ENCODE data around the gene ZNF200. TPM values are rescaled to one million over a fixed set of nuclear protein-coding genes. Genes with fewer than 3 reads are reported as not detected.

ZNF200 gene
- total RNA-seq, 1 experiment from 2014 or later, result 13.2 TPM

DNA sequence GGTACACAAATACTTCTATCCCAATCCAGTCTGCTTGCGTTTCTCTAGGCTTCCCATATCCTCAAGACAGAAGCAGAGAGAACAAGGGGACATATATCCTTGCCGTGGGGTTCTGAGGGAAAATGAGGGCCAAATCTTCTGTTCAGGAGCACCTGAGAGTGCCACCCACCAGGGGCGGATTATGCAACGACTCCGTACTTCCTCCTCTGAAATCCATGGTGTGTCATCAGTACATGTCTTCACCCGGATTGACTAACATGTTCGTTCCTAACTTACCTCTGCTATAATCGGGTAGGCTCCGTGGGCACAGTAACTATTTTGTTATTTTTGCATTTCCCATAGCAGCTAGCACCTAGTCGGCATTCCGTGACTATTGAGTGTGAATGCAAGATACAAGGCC, 7.8 kb upstream of the ZNF200 start:
- CTCF ChIA-PET, result no interaction called here
- intact Hi-C loops (cut with micrococcal nuclease; ENCODE audit: unreplicated experiment), result no loop called here
- H3K79me2 ChIP-seq (ENCODE audit: low read depth), result no peaks in the 10 kb centered on the region
- BruUV-seq (replicated peaks), result no TSS peak
- DNase-seq, result peak in 1 of 2 experiments; percentile 48
- no peaks in the 10 kb centered on the region for H3K9me2 ChIP-seq (ENCODE audit: insufficient read depth)
- TF ChIP-seq EZH2 (IDR thresholded peaks at IDR 0.05; ENCODE audit: low read depth) (no peak), CTCF (conservative IDR thresholded peaks at IDR 0.05) (no peak)
- no peaks in the 10 kb centered on the region for H3F3A ChIP-seq (ENCODE audit: insufficient read depth, low read depth)
- no peaks in the 10 kb centered on the region for H3K36me3 ChIP-seq (ENCODE audit: low read depth)
- H3K4me3 ChIP-seq, result no peak overlapping the region
- H3K4me1 ChIP-seq (replicated peaks; ENCODE audit: insufficient read depth), result 0 out of 2 replicates have a peak, but pooled peaks cover 4% of the 10 kb centered on the region
- no peaks in the 10 kb centered on the region for H3K9me3 ChIP-seq (ENCODE audit: insufficient read depth, low read depth)
- H2AFZ ChIP-seq, result no peak overlapping the region
- no peaks in the 10 kb centered on the region for H3K27me3 ChIP-seq (ENCODE audit: insufficient read depth, low read depth)
- H3K27ac ChIP-seq, result no peak overlapping the region
- no peaks in the 10 kb centered on the region for H4K20me1 ChIP-seq (ENCODE audit: insufficient read depth)
- H3K4me2 ChIP-seq, result no peak overlapping the region
- POLR2A ChIA-PET (ENCODE audit: unreplicated experiment), result no interaction called here

DNA sequence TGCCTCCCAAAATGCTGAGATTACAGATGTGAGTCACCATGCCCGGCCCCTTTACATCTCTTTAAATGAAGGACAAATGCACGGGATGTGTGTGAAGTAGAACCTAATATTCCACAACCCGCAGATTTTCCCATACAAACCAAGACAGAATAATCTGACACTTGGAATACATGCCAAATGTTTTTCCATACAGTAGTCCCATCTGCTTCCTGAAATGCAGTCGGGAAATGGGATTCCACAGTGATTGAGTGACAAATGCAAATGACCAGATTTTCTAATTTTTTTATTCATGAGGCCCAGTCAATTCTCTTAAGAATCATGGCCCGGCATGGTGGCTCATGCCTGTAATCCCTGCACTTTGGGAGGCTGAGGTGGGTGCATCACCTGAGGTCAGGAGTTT, 6.8 kb upstream of the ZNF200 start:
- no peak overlapping the region for H3K4me3 ChIP-seq
- CTCF ChIA-PET, result no interaction called here

DNA sequence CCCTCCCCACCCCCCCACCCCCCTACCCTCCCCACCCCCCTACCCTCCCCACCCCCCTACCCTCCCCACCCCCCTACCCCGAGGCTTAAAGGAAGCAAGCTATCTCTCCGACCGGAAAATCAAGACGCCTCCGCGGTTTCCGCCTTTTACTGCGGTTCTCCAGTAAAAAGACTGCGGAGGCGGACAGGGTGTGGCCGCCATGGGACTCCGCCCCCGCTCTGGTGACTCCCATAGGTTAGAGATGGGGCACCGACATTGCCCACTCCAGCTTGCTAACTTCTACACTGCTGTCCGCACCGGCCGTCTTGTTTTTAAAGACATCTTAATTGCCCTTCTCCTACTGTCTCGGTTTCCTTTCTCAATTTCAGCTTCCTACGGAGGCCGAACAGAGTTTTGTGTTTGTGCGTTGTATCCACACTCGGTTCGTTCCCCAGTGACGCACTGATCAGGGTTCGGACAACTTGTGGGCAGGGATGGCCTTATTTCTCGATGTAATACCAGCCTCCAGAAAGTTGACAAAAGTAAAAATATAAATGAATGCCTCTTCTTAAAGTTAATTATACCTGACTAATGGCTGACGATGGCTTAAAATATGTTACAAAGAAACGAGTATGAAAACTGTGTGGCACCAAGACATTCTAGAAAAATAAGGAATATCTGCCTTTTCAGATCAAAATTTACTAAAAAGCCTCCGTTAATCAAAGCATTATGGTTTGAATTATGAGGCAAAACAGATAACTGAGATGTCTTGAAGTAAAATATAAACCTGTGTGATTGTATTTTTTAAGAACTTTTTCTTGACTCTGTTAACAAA, 1.1 kb upstream of the ZNF200 start:
- H3K4me3 ChIP-seq, result peak overlapping the region; percentile 29; the same call in 1 of the 2 replicates

More for the DNA sequence above, 6.8 kb upstream of the ZNF200 start:
- BruUV-seq (replicated peaks), result no TSS peak
- H3K4me1 ChIP-seq (replicated peaks; ENCODE audit: insufficient read depth), result 0 out of 2 replicates have a peak, but pooled peaks cover 4% of the 10 kb centered on the region
- no peaks in the 10 kb centered on the region for H3K9me2 ChIP-seq (ENCODE audit: insufficient read depth)
- H4K20me1 ChIP-seq (ENCODE audit: insufficient read depth), result no peaks in the 10 kb centered on the region
- no peak for DNase-seq
- H3K4me2 ChIP-seq, result no peak overlapping the region
- no peaks in the 10 kb centered on the region for H3K9me3 ChIP-seq (ENCODE audit: insufficient read depth, low read depth)
- intact Hi-C loops (cut with micrococcal nuclease; ENCODE audit: unreplicated experiment), result no loop called here
- TF ChIP-seq CTCF (conservative IDR thresholded peaks at IDR 0.05), result no peak
- no peak for TF ChIP-seq EZH2 (IDR thresholded peaks at IDR 0.05; ENCODE audit: low read depth)
- no peaks in the 10 kb centered on the region for H3F3A ChIP-seq (ENCODE audit: insufficient read depth, low read depth)
- no peaks in the 10 kb centered on the region for H3K79me2 ChIP-seq (ENCODE audit: low read depth)
- H3K27me3 ChIP-seq (ENCODE audit: insufficient read depth, low read depth), result no peaks in the 10 kb centered on the region
- no peaks in the 10 kb centered on the region for H3K36me3 ChIP-seq (ENCODE audit: low read depth)
- POLR2A ChIA-PET (ENCODE audit: unreplicated experiment), result no interaction called here
- H3K27ac ChIP-seq, result no peak overlapping the region
- no peak overlapping the region for H2AFZ ChIP-seq

More for the DNA sequence above, 1.1 kb upstream of the ZNF200 start:
- no TSS peak for BruUV-seq (replicated peaks)
- Histone ChIP-seq H4K20me1 (ENCODE audit: insufficient read depth) (no peaks in the 10 kb centered on the region), H3K27ac (no peak overlapping the region), H3K9me3 (ENCODE audit: insufficient read depth, low read depth) (peaks cover 7% of the 10 kb centered on the region), H2AFZ (no peak overlapping the region), H3K36me3 (ENCODE audit: low read depth) (peaks cover 24% of the 10 kb centered on the region), H3K79me2 (ENCODE audit: low read depth) (peaks cover 15% of the 10 kb centered on the region), H3K27me3 (ENCODE audit: insufficient read depth, low read depth) (no peaks in the 10 kb centered on the region), H3K9me2 (ENCODE audit: insufficient read depth) (no peaks in the 10 kb centered on the region), H3K4me1 (replicated peaks; ENCODE audit: insufficient read depth) (peaks cover 7% of the 10 kb centered on the region; the same call in 1 of the 2 replicates), H3K4me2 (peak overlapping the region; percentile 34; the same call in 1 of the 2 replicates), H3F3A (ENCODE audit: insufficient read depth, low read depth) (peaks cover 9% of the 10 kb centered on the region; the same call in 1 of the 2 replicates)
- TF ChIP-seq EZH2 (IDR thresholded peaks at IDR 0.05; ENCODE audit: low read depth), result no peak
- TF ChIP-seq CTCF (conservative IDR thresholded peaks at IDR 0.05), result no peak
- intact Hi-C loops (cut with micrococcal nuclease; ENCODE audit: unreplicated experiment), result loop anchor here (2.0 kb wide), 1 partner anchor 47 kb away; the partner anchor contains the start of gene ZNF263
- DNase-seq, result peak; percentile 36 to 70
- CTCF ChIA-PET, result no interaction called here
- POLR2A ChIA-PET (ENCODE audit: unreplicated experiment), result no interaction called here
